ENCODE measurements around the gene ANKRD9. TPM values are rescaled to one million over a fixed set of nuclear protein-coding genes. Genes with fewer than 3 reads are reported as not detected.

The ANKRD9 gene
- total and polyA plus RNA-seq, 5 experiments from 2014 or later, result 0.15 to 1.6 (median 0.43) TPM

DNA sequence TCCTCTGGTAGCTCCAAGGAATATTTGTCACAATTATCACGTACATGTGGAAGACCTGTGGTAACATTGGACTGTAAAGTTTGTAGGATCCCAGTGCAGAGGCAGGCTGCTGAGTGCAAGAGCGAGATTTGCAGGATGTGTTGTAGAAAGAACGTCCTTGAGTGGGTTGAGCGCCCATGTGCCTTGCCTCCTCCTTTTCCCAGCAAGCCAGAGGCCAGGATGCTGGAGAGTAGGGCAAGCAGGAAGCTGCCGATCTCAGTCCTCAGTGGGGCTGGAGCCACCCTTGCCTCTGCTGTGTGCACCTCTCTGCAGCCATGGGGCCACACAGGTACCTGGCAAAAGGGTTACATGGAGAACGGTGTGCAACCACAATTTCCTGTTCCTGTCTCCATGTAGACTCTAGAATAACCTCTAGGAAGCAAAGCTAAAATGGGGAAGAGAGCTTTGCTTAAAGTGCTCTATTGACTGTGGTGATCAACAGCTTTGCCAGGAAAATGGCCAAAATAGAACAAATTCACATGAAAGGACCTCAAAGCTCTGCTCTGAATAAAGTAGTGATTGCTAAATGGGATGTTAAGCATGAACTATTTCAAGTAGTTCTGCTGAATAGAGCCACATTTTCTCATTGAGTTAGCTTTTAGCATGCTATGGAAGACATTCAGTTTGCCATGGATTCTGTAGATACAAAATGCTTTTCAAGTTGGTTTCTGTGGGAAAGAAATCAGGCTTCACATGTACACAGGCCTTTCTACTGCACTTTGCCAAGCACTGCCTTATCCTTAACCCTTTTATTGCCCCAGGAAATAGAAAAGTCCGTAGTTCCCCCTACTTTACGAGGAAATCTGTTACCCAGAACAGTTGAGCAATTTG lies 37.4 kb downstream of the ANKRD9 start:
- H3K4me3 Mint-ChIP-seq, result no peak overlapping the region
- H3K36me3 Mint-ChIP-seq, result peaks cover 5 to 40% (median 30%) of the 10 kb centered on the region in 3 donors
- no peak for DNase-seq
- POLR2A ChIA-PET, result no interaction called here
- H3K4me1 Mint-ChIP-seq, result peaks cover 7 to 11% (median 8%) of the 10 kb centered on the region in 4 donors
- ATAC-seq, result no peak
- peaks cover 0 to 1% (median 0%) of the 10 kb centered on the region in 9 donors for H3K9me3 Mint-ChIP-seq
- H3K27me3 Mint-ChIP-seq, result no peaks in the 10 kb centered on the region
- H3K27ac Mint-ChIP-seq, result no peak overlapping the region

DNA sequence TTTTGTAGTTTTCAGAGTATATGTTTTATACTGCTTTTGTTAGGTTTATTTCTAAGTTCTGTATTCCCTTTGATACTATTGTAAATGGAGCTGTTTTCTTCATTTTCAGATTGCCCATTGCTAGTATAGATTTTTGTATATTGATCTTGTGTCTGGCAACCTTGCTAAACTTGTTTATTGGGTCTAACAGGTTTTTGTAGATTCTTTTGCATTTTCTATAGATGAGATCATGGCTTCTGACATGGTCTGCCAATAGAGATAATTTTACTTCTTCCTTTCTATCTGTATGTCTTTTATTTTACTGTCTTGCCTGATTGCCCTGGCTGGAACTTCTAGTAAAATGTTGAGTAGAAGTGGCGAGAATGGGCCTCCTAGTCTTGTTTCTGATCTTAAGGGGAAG lies 40.3 kb downstream of the ANKRD9 start:
- no peak for ATAC-seq
- Mint-ChIP-seq H3K27ac (no peak overlapping the region), H3K9me3 (peaks cover 0 to 1% (median 0%) of the 10 kb centered on the region in 9 donors), H3K4me3 (no peak overlapping the region), H3K36me3 (peaks cover 5 to 58% (median 43%) of the 10 kb centered on the region in 3 donors), H3K27me3 (no peaks in the 10 kb centered on the region), H3K4me1 (peaks cover 7 to 11% (median 8%) of the 10 kb centered on the region in 4 donors)
- POLR2A ChIA-PET, result no interaction called here
- no peak for DNase-seq

DNA sequence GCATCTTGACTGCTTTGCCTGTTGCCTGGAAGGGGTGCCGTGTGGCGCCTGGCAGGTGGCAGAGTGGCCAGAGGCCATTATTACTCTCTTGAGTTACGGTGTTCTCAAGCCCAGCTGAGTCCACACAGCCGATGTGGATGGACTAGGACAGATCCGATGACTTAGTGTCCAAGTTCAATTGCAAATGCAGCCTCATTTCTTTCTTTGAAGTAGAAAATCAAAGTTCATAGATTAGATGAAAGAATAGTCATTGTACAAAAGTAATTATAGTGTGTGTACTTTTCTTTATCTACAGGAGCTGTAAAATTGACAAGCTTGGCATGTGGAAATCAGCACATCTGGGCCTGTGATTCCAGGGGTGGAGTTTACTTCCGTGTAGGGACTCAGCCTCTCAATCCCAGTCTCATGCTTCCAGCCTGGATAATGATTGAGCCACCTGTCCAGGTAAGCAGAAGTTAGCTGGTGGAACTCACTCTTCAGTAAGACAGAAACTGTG lies 44.7 kb downstream of the ANKRD9 start:
- Mint-ChIP-seq H3K27ac (no peak overlapping the region), H3K36me3 (peaks cover 5 to 53% (median 41%) of the 10 kb centered on the region in 3 donors), H3K4me3 (no peak overlapping the region), H3K27me3 (no peaks in the 10 kb centered on the region), H3K4me1 (peaks cover 2 to 6% (median 5%) of the 10 kb centered on the region in 4 donors), H3K9me3 (peaks cover 0 to 1% (median 0%) of the 10 kb centered on the region in 9 donors)
- POLR2A ChIA-PET, result no interaction called here
- no peak for DNase-seq
- ATAC-seq, result no peak

DNA sequence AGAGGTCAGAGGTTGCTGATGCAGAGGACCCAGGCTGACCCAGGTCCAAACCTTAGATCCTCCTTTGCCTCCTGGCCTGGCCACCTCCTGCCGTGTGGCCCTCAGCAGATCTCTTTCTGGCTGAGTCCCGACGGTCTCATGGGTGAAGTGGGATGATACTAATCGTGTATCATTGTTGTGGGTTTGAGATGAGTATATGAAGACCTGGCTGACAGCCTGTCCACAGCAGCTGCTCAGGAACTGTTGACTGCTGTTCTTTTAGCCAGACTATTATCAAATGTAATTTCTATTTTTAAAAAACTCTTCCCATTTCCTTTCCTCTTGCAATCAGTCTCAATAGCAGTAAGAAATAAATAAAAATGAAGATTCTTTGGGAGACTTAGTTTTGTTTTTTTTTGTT lies 45.6 kb downstream of the ANKRD9 start:
- H3K4me3 Mint-ChIP-seq, result no peak overlapping the region
- peaks cover 0 to 50% (median 34%) of the 10 kb centered on the region in 3 donors for H3K36me3 Mint-ChIP-seq
- peaks cover 2 to 6% (median 4%) of the 10 kb centered on the region in 4 donors for H3K4me1 Mint-ChIP-seq
- H3K9me3 Mint-ChIP-seq, result peaks cover 0 to 1% (median 0%) of the 10 kb centered on the region in 9 donors
- ATAC-seq (no peak), DNase-seq (no peak)
- H3K27ac Mint-ChIP-seq, result no peak overlapping the region
- POLR2A ChIA-PET, result interaction anchor here (0.6 kb wide), 1 partner anchor 759 kb away, joined by 3 read pairs; no protein-coding TSS in a partner anchor
- no peaks in the 10 kb centered on the region for H3K27me3 Mint-ChIP-seq

DNA sequence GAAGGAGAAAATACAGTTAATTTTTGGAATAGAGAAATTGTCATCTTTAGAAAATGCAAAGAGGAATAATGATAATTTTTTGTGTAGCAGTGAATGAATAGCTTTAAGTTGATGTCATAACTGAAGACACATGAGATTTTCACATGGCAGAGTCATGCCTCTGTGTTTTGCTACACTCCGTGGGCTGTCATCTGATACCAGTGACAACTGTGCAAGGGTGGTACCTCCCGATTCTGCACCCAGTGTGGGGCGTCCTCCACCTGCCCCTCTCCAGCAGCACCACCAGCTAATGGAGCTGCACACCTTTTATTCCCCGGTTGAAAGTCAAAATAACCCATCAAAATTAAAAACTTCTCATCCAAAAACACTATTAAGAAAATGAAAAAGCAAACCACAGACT lies 47.2 kb downstream of the ANKRD9 start:
- Mint-ChIP-seq H3K4me1 (peaks cover 2 to 6% (median 4%) of the 10 kb centered on the region in 4 donors), H3K4me3 (no peak overlapping the region), H3K27me3 (no peaks in the 10 kb centered on the region), H3K27ac (peak overlapping the region in 1 of 10 donors; percentile 18), H3K9me3 (no peaks in the 10 kb centered on the region), H3K36me3 (peaks cover 0 to 40% (median 20%) of the 10 kb centered on the region in 3 donors)
- no peak for DNase-seq
- POLR2A ChIA-PET, result no interaction called here
- no peak for ATAC-seq

DNA sequence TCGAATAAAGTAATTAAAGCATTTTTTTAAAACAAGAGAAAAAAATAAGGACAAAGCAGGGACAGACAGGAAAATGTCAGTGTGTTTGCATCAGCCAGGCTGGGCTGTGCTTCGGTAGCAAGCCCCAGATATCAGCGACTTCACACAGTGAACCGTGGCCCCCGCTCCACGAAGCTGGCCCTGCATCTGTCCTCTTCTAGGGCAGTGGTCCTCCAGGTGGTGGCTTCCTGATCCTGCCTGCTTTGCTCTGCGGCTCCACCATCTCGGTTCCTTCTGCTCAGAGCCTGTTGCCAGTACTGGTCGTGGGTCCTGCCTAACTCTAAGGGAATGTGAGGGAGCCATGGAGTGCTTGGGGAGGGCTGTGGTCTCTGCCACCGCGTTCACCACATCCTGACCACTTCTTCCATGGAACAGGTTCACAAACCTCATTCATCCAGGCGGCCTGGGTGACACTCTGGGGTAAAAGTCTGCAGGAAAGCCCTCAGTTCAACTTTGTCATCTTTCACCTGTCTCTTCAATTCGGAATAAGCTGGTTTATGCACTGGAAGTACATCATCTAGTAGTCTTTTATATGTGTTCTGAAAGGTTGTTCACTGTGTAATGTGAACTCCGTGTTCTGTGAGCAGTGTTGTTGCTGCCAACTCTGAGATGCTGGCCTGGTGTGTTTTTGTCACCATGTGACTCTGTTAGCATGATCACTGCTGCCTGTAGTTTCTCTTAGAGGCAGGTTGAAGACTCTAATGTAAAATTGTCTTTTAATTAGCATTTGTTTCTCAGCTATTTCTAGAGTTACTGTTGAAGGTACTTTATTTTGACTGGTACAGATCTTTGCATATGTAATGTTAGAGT lies 47.9 kb downstream of the ANKRD9 start:
- peaks cover 0 to 38% (median 16%) of the 10 kb centered on the region in 3 donors for H3K36me3 Mint-ChIP-seq
- H3K27me3 Mint-ChIP-seq, result no peaks in the 10 kb centered on the region
- no peaks in the 10 kb centered on the region for H3K9me3 Mint-ChIP-seq
- H3K4me1 Mint-ChIP-seq, result peaks cover 2 to 6% (median 4%) of the 10 kb centered on the region in 4 donors
- H3K27ac Mint-ChIP-seq, result peak overlapping the region in 2 of 10 donors; percentile 66 to 88
- ATAC-seq (no peak), DNase-seq (no peak)
- H3K4me3 Mint-ChIP-seq, result no peak overlapping the region
- POLR2A ChIA-PET, result no interaction called here

DNA sequence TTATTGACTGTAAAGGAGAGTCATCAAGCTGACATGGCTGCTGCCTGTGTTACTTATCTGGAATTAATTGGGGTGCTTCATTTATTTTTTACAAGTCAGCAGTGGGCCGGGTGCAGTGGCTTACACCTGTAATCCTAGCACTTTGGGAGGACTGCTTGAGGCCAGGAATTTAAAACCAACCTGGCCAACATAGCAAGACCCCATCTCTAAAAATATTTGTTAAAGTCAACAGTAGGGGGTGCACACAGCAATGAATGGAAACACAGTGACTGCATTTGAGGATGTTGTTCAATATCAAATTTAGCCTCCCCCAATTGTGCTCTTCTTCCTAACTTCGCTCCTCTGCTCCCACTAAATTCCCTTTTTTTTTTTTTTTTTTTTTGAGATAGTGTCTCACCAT lies 52.1 kb downstream of the ANKRD9 start:
- H3K9me3 Mint-ChIP-seq, result no peaks in the 10 kb centered on the region
- H3K36me3 Mint-ChIP-seq, result peaks cover 0 to 50% (median 0%) of the 10 kb centered on the region in 3 donors
- no peak overlapping the region for H3K27ac Mint-ChIP-seq
- POLR2A ChIA-PET, result no interaction called here
- H3K4me1 Mint-ChIP-seq, result peaks cover 2 to 6% (median 4%) of the 10 kb centered on the region in 4 donors
- no peak overlapping the region for H3K4me3 Mint-ChIP-seq
- DNase-seq (no peak), ATAC-seq (no peak)
- no peaks in the 10 kb centered on the region for H3K27me3 Mint-ChIP-seq

DNA sequence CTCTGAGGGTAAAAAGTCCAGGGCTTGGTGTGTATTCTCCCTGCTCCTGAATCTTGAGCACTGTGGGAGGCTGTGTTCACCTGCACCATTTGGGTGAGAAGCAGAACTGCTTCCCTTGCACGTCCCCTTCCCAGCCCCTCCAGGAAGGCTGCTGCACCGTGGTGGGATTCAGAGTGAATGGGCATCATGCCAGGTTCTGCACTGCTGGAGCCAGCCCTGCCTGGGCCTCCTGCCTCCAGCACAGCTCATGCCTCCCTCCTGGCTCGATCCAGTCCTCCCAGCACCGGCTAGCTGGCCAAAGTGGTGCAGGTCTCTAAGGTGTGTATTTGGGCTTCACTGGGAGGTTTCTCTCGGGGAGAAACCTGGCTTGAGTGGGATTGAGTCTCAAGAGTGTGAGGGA lies 54.9 kb downstream of the ANKRD9 start:
- Mint-ChIP-seq H3K4me1 (no peaks in the 10 kb centered on the region), H3K4me3 (no peak overlapping the region), H3K27me3 (no peaks in the 10 kb centered on the region), H3K36me3 (peaks cover 4 to 62% (median 18%) of the 10 kb centered on the region in 3 donors), H3K27ac (no peak overlapping the region), H3K9me3 (no peaks in the 10 kb centered on the region)
- ATAC-seq, result no peak
- POLR2A ChIA-PET, result no interaction called here
- no peak for DNase-seq

DNA sequence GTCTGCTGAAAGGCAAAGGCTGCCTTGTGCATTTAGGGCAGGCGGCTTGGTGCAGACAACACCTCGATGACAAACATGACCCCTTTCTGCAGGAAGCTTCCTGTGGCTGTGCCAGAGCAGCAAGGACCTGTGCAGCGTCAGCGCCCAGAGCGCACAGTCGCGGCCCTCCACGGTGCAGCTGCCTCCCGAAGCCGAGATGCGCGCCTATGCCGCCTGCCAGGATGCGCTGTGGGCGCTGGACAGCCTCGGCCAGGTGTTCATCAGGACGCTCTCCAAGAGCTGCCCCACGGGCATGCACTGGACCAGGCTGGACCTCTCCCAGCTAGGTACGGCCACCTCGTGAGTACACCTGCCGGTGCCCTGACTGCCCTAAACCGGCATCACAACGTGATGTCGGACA lies 57.3 kb downstream of the ANKRD9 start:
- no peak overlapping the region for H3K27ac Mint-ChIP-seq
- H3K27me3 Mint-ChIP-seq, result no peaks in the 10 kb centered on the region
- DNase-seq (no peak), ATAC-seq (no peak)
- H3K4me3 Mint-ChIP-seq, result no peak overlapping the region
- H3K9me3 Mint-ChIP-seq, result no peaks in the 10 kb centered on the region
- peaks cover 4 to 67% (median 22%) of the 10 kb centered on the region in 3 donors for H3K36me3 Mint-ChIP-seq
- H3K4me1 Mint-ChIP-seq, result no peaks in the 10 kb centered on the region
- POLR2A ChIA-PET, result interaction anchor here (0.6 kb wide), 1 partner anchor 136 kb away, joined by 3 read pairs; no protein-coding TSS in a partner anchor

Small RNA genes within 50 kb of the gene (microRNA-seq; reads per million reads assigned to microRNA genes)
- gene MIR4309 (ENCODE audit: borderline microRNAs expressed), result not detected

Other genes starting within 250 kb of the ANKRD9 start
- gene MOK, start 204.6 kb downstream of the ANKRD9 start, total RNA-seq, result 1 to 10 TPM; 2.6 to 4.0 TPM
- gene MOK, start 204.6 kb downstream of the ANKRD9 start, polyA plus RNA-seq, result 1 to 10 TPM; 1.1 to 2.7 (median 1.8) TPM
- 10 to 100 TPM; 17.6 to 19.5 TPM for gene ZNF839, start 190.0 kb downstream of the ANKRD9 start, total RNA-seq
- 1 to 10 TPM; 4.3 to 7.2 (median 6.6) TPM for gene ZNF839, start 190.0 kb downstream of the ANKRD9 start, polyA plus RNA-seq
- 10 to 100 TPM; 30.0 to 32.6 TPM for gene CINP, start 146.9 kb downstream of the ANKRD9 start, total RNA-seq
- gene CINP, start 146.9 kb downstream of the ANKRD9 start, polyA plus RNA-seq, result 10 to 100 TPM; 40.2 to 46.6 (median 40.6) TPM
- gene TECPR2, start 146.8 kb downstream of the ANKRD9 start, total RNA-seq, result 10 to 100 TPM; 11.6 to 11.8 TPM
- 1 to 10 TPM; 3.3 to 5.4 (median 4.3) TPM for gene TECPR2, start 146.8 kb downstream of the ANKRD9 start, polyA plus RNA-seq
- 10 to 100 TPM; 21.7 to 24.0 TPM for gene RCOR1, start 82.9 kb upstream of the ANKRD9 start, total RNA-seq
- 1 to 10 TPM in 2 of 3 donors, under 1 TPM in 1; 0.43 to 1.2 (median 1.2) TPM for gene RCOR1, start 82.9 kb upstream of the ANKRD9 start, polyA plus RNA-seq

Data from naive thymus-derived CD8-positive, alpha-beta T cell (primary cell).